ENCODE results near the gene PHF12.
"Not testable (repeated sequence)": the region's sequence is repeated elsewhere in the genome, so short reads cannot be mapped to it uniquely, and the experiment has no call there.

Gene PHF12

GRCh38 chr17:28900986-28901726 lies 50.2 kb downstream of the PHF12 start:
- DNase-seq = no peak

DNA sequence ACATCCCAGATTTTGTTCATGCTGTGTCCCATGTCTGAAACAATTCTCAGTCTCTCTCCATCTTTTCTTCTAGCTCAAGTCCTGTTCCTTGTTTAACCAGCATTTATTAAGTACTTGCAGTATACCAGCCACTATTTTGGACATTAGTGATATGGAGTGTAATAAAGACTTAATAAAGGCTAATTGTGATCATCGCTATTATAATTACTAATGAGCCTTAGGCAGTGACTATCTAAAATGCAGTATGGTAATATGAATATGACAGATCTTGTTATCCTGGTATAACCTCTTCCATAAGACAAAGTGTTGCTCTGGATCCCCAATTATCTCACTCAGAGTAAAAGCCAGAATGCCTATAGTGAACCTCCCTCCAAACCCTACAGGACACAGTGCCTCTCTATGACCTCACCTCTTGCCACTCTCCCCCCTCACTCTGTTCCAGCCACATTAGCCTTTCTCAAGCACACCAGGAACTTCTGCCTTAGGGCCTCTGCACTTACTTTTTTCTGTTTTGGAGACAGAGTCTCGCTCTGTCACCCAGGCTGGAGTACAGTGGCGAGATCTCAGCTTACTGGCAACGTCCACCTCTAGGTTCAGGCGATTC lies 52.0 kb downstream of the PHF12 start:
- DNase-seq = no peak

DNA sequence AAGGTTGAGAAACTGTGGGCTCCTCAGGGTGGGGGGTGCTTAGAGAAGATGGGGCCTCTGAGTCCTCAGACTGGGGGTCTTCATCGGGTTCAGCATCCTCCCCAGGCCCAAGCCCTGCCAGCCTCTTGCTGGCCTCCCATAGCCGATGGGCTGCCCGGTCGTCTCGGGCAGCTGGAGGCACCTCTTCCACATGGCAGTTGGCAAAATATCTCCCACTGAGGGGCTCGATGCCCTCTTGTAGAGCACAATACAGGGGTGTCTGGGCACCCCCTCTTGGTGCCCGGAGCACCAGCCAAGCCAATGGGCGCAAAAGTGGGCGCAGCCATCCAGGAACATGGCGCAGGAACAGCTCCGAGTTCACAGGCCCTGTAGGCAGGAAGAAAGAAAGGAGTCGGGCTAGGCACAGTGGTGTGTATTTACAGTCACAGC lies 52.8 kb downstream of the PHF12 start:
- DNase-seq = no peak

GRCh38 chr17:28897769-28898526 lies 53.4 kb downstream of the PHF12 start:
- DNase-seq = no peak

GRCh38 chr17:28896884-28897768 lies 54.2 kb downstream of the PHF12 start, which contains the start of gene FLOT2:
FLOT2 (minus strand) TSS chr17:28897733; CDS start chr17:28897574, 159 bp downstream.
- peak; percentile 69 for DNase-seq

DNA sequence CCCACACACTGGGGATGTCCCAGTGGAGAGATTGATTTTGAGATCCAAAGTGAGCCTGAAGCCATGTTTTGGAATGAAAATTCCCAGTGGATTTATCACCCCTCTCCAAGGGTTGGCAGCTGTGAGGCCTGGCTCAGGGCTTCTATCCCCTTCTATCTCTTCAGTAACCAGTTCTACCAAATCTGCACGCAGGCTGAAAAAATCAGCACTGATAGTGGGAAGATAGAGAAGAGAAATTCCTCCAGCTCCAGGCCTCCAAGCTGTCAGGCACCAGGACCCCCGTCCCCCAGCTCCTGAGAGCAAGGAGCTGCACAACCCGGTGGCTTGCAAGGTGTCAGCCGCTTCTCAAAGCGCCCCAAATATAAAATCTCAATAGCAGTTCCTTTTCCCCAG lies 54.8 kb downstream of the PHF12 start:
- no peak for DNase-seq

GRCh38 chr17:28895794-28896447 lies 55.4 kb downstream of the PHF12 start:
- DNase-seq = no peak

GRCh38 chr17:28893248-28894183 lies 57.8 kb downstream of the PHF12 start:
- not testable (repeated sequence) for DNase-seq

DNA sequence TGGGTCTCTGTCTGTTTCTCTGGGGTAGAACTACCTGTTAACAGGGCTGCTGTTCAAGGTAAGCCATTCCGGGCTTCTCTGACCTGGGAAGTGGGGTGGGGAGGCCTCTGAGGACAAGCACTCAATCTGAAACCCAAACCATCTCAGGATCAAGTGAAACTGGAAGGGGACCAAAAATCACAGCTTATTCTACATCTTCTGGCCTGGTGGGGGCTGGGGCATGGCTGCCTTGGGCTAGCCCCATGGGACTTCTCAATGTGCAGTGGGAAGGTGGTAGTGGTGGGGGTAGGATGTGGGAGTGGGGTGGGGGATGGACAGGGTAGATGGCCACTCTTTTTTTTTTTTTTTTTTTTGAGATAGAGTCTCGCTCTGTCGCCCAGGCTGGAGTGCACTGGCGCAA lies 59.3 kb downstream of the PHF12 start:
- no peak for DNase-seq

DNA sequence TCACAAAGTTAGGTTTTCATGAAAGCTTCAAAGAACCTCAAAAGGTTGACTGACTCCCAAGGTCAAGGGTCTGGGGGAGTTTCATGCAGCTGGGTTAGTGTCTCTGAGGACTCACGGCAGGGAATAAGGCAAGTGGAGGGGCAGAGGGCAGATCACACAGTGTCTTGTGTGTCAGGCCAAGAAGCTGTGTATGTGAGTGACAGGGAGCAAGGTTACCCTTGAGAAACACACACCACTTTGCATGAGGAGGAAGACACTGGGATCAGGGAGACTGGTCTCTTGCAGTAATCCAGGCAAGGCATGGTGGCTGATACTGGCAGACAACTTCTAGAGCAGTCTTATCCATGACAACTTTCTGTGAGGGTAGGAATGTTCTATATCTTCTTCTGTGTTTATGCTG lies 60.1 kb downstream of the PHF12 start:
- no peak for DNase-seq

- no peak for DNase-seq
Measured at GRCh38 chr17:28889996-28890395, 61.3 kb downstream of the PHF12 start.

GRCh38 chr17:28888832-28889231 lies 62.5 kb downstream of the PHF12 start:
- no peak for DNase-seq

DNA sequence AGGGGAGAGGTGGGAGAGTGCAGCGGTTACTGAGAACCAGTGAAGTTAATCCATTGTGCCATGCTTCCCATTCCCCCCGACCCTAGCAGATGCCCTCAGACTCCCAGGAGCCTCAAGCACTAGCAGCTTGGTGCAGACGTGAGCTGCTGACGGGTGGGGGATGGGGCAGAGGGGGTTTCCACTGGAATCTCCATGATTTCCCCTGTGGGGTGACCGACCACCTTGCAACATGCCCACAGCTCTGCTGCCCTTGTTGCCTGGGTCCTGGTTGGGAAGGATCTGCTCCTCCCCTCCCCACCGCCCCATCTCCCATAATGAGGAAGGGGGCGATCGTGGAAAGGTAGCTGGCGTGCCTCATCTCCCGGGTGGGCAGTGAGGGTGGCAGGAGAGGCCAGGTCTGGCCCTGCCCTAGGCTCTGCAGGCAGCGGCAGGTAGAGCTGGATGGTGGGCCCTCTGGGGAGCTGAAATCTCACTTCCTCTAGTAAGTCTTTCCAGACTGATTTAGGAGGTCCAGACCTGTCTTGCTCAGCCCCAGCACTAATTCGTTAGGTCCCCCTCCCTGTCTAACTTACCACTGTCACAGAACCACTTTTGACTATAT lies 63.3 kb downstream of the PHF12 start:
- no peak for DNase-seq

DNA sequence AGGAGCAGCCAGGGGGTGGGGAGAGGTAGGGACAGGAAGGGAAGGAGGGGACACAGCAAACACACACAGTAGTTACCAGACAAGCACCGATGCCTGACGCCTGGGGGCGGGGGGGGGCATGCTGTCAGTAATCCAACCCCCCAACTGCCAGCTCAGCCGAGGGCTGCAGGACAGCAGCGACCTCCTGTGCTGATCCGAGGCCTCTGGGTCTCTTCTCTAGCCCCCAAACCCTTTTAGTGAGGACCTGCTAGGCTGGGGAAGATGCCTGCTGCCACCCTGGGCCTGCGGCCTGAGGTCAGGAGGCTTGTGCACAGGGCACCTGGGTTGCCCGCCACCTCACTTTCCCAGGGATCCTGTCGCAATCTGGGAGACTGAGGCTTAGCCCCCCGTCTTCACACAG lies 65.4 kb downstream of the PHF12 start:
- no peak for DNase-seq

- no peak for DNase-seq
Measured at GRCh38 chr17:28885363-28885762, 66.0 kb downstream of the PHF12 start.

- DNase-seq = no peak
Measured at GRCh38 chr17:28883967-28884702, 67.2 kb downstream of the PHF12 start.

GRCh38 chr17:28882154-28882895 lies 69.0 kb downstream of the PHF12 start:
- no peak for DNase-seq

DNA sequence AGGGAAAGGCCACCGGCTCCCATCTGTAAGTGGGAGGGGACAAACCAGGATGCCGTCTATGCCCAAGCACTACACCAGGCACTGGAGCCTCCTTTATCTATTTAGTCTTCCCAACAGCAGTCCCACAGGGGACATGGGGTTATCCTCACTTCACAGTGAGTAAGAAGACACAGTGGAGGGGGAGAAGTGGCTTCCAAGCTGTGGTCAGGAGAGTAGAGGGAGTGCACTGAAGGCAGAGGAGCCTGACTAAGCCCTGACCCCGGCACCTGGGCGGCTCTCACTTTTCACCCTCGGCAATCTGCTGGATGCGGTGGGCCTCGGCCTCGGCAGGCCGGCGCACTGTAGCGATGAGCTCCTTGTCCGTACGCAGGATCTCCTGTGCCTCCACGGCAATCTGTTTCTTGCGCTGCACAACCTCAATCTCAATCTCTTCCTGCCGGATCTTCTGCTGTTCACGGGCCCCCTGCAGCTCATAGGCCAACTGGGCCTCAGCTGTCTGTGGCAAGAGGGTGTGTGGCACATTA lies 69.7 kb downstream of the PHF12 start:
- no peak for DNase-seq

GRCh38 chr17:28880572-28880945 lies 70.8 kb downstream of the PHF12 start:
- no peak for DNase-seq

All from NCI-H1092 treated with DMSO at 0.1 percent for 48 hours (cell line).